Measurements from ENCODE around the gene ADARB2.

- TF ChIP-seq POLR2AphosphoS5 (IDR thresholded peaks at IDR 0.05) (no peak), CTCF (IDR thresholded peaks at IDR 0.05) (no peak)
These were observed 409.0 kb downstream of the ADARB2 start for GRCh38 chr10:1328161-1328823.
